GM12878 (cell line): ENCODE data around the gene RPL13A. TPM values are rescaled to one million over a fixed set of nuclear protein-coding genes. Genes with fewer than 3 reads are reported as not detected.
A peak's percentile ranks its signal among the peaks of the same experiment; 100 is the strongest.

Experiments
- CHD1 ChIP-seq: IDR thresholded peaks from 2 replicates; pipeline ENCODE4 v1.6.1; 2012; ENCODE audit warnings: low read depth, low read length, improper control_type of control experiment
- EP300 ChIP-seq, 2 experiments: fragments of 150-350 bp in 1 of 2; IDR thresholded peaks; 2 replicates each; pipeline ENCODE4 v1.6.1; 2011 to 2012; ENCODE audit warnings: low read depth in 2 of 2, low read length in 2 of 2, borderline replicate concordance in 1 of 2, improper control_type of control experiment in 1 of 2, inconsistent platforms in 1 of 2; ENCODE audit not compliant: control insufficient read depth in 1 of 2
- IKZF1 ChIP-seq: fragments of 450-650 bp; conservative IDR thresholded peaks from 2 replicates; pipeline ENCODE4 v1.6.1; 2017; ENCODE audit warnings: antibody characterized with exemption, mild to moderate bottlenecking
- MTA2 ChIP-seq: fragments of 450-650 bp; IDR thresholded peaks from 2 replicates; pipeline ENCODE4 v1.6.1; 2016; ENCODE audit warnings: low read depth, mild to moderate bottlenecking, moderate library complexity
- MTA3 ChIP-seq: IDR thresholded peaks from 2 replicates; pipeline ENCODE4 v1.6.1; 2012; ENCODE audit warnings: low read length, inconsistent platforms, borderline replicate concordance
- MYB ChIP-seq: fragments of 150-350 bp; IDR thresholded peaks from 2 replicates; pipeline ENCODE4 v1.6.1; 2014; ENCODE audit warnings: mild to moderate bottlenecking, low read depth, low read length, borderline replicate concordance
- MYC ChIP-seq: IDR thresholded peaks from 2 replicates; pipeline ENCODE4 v1.6.1; 2011; ENCODE audit warnings: mild to moderate bottlenecking, low read length, moderate library complexity, inconsistent platforms; ENCODE audit not compliant: insufficient read depth, insufficient replicate concordance, insufficient read length, severe bottlenecking
- NR2F1 ChIP-seq: fragments of 450-650 bp; conservative IDR thresholded peaks from 2 replicates; pipeline ENCODE4 v1.6.1; 2017; ENCODE audit warnings: mild to moderate bottlenecking
- SREBF2 ChIP-seq: IDR thresholded peaks from 2 replicates; pipeline ENCODE4 v1.6.1; 2012; ENCODE audit warnings: mild to moderate bottlenecking, low read length
- SUZ12 ChIP-seq: fragments of 200-600 bp; sonication (generic); IDR thresholded peaks from one replicate; pipeline ENCODE4 v1.6.1; 2018; ENCODE audit warnings: antibody characterized with exemption, mild to moderate bottlenecking; ENCODE audit not compliant: unreplicated experiment
- TCF12 ChIP-seq: IDR thresholded peaks from 2 replicates; pipeline ENCODE4 v1.6.1; 2011; ENCODE audit warnings: low read depth, mild to moderate bottlenecking, low read length
- WRNIP1 ChIP-seq: IDR thresholded peaks from 2 replicates; pipeline ENCODE4 v1.6.1; 2011; ENCODE audit warnings: low read depth, low read length, improper control_type of control experiment, borderline replicate concordance
- ZBED1 ChIP-seq: IDR thresholded peaks from 2 replicates; pipeline ENCODE4 v1.6.1; 2016; ENCODE audit warnings: borderline replicate concordance
- ZNF274 ChIP-seq: IDR thresholded peaks from one replicate; pipeline ENCODE4 v1.8.0; 2011; ENCODE audit not compliant: insufficient read length, insufficient read depth
- ZSCAN29 ChIP-seq: fragments of 450-650 bp; IDR thresholded peaks from 2 replicates; pipeline ENCODE4 v1.6.1; 2017; ENCODE audit warnings: mild to moderate bottlenecking, moderate library complexity
- polyA plus RNA-seq, 11 experiments: library from polyadenylated mRNA; depleted of rRNA in 4 of 11; unstranded in 6 of 11; stranded (reverse) in 5 of 11; fragments of >200 nt; fragmentation: Nextera tagmentation in 4 of 11; fragmentation: Illumina TruSeq in 1 of 11; extraction: Ambion mirVana in 4 of 11; extraction: Trizol in 1 of 11; gene quantifications; 1 replicate in 1 of 11; 2 replicates in 10 of 11; pipeline versions ENCODE4 v1.2.1 to v1.2.3, GENCODE V29; 2011 to 2016; ENCODE audit warnings: inconsistent platforms in 2 of 11, missing spikeins in 2 of 11, low read depth in 1 of 11
- total RNA-seq, 4 experiments: library from RNA; depleted of rRNA in 3 of 4; stranded (reverse); fragments of >200 nt in 3 of 4; fragmentation: Illumina TruSeq in 1 of 4; extraction: Trizol in 1 of 4; gene quantifications; 2 replicates each; pipeline versions ENCODE4 v1.2.1 to v1.2.3, GENCODE V29; 2013 to 2021
- TF ChIP-seq, protein P1 (sequence below): fragments of 450-650 bp; formaldehyde crosslinking; IDR thresholded peaks from 2 replicates; pipeline ENCODE4 v1.4.0; 2020; ENCODE audit warnings: mild to moderate bottlenecking, moderate library complexity
- TF ChIP-seq, protein P2 (sequence below): IDR thresholded peaks from 2 replicates; pipeline ENCODE4 v1.6.1; 2011; ENCODE audit warnings: low read depth, mild to moderate bottlenecking, low read length, moderate library complexity, borderline replicate concordance; ENCODE audit errors: extremely low read depth
- TF ChIP-seq, protein P3 (sequence below): IDR thresholded peaks from 2 replicates; pipeline ENCODE4 v1.6.1; 2011; ENCODE audit warnings: borderline replicate concordance, low read depth, mild to moderate bottlenecking, moderate library complexity, mixed read lengths, low read length; ENCODE audit not compliant: insufficient read depth; ENCODE audit errors: extremely low read length
- TF ChIP-seq, protein P4 (sequence below): fragments of 450-650 bp; IDR thresholded peaks from 2 replicates; pipeline ENCODE4 v1.6.1; 2016; ENCODE audit warnings: mild to moderate bottlenecking
- TF ChIP-seq, protein P5 (sequence below): fragments of 450-650 bp; IDR thresholded peaks from 2 replicates; pipeline ENCODE4 v1.6.1; 2018; ENCODE audit warnings: borderline replicate concordance, mild to moderate bottlenecking; ENCODE audit not compliant: partially characterized antibody

Gene RPL13A
- total and polyA plus RNA-seq, 10 of the 15 experiments (the other 5 are each of a cell fraction or from before 2014, with no cell fraction given), result 1,426 to 8,961 (median 4,266) TPM

DNA sequence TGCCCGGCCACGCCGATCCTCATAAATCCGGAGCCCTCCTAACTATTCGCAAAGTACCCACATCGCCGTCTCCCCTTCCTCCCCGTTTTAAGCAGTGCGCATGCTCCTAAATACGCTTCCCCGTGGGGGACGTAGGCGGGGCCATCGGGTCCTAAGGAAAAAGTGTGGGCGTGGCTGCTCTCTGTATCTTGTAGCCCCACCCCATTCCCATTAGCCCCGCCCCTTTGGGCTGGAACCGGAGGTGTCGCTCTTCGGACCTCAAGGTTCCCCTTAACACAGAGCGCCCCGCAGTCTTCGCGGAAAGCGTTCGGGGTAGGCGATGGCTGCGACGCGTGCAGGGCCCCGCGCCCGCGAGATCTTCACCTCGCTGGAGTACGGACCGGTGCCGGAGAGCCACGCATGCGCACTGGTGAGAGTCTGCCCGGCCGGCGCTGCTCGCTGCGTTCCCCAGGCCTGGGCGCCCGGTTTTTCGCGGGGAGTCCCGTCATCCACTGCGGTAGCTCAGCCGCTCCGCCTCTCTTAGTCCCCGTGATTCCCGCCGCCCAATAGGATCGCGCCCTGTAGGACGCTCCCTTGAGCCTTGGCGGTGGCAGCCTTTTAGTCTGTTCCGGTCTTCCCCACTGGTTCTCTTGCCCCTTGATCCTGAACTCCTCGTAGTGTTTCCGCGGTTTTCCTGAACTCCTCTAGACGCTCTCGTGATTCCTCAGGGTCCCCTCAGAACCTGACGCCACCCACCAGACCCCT is 34.2 kb upstream of the RPL13A start, which contains the start of gene ALDH16A1 (continued):
- TF ChIP-seq TCF12 (peak; percentile 35; the same call in 1 of the 2 replicates), MTA2 (no peak), MTA3 (no peak), ZSCAN29 (peak; percentile 43; the same call in 1 of the 2 replicates), WRNIP1 (no peak), ZNF274 (no peak), NR2F1 (peak; percentile 52; the same call in 1 of the 2 replicates), ZBED1 (no peak), EP300 (IDR thresholded peaks at IDR 0.05; ENCODE audit: borderline replicate concordance in 1 of 2, control insufficient read depth in 1 of 2, low read depth in 2 of 2, low read length in 2 of 2) (no peak), IKZF1 (peak; percentile 70; the same call in 1 of the 2 replicates), SREBF2 (no peak), MYB (no peak), MYC (no peak), SUZ12 (no peak), CHD1 (0 out of 2 replicates have a peak, but pooled peaks have one; percentile 44)
- TF ChIP-seq, protein P1, sequence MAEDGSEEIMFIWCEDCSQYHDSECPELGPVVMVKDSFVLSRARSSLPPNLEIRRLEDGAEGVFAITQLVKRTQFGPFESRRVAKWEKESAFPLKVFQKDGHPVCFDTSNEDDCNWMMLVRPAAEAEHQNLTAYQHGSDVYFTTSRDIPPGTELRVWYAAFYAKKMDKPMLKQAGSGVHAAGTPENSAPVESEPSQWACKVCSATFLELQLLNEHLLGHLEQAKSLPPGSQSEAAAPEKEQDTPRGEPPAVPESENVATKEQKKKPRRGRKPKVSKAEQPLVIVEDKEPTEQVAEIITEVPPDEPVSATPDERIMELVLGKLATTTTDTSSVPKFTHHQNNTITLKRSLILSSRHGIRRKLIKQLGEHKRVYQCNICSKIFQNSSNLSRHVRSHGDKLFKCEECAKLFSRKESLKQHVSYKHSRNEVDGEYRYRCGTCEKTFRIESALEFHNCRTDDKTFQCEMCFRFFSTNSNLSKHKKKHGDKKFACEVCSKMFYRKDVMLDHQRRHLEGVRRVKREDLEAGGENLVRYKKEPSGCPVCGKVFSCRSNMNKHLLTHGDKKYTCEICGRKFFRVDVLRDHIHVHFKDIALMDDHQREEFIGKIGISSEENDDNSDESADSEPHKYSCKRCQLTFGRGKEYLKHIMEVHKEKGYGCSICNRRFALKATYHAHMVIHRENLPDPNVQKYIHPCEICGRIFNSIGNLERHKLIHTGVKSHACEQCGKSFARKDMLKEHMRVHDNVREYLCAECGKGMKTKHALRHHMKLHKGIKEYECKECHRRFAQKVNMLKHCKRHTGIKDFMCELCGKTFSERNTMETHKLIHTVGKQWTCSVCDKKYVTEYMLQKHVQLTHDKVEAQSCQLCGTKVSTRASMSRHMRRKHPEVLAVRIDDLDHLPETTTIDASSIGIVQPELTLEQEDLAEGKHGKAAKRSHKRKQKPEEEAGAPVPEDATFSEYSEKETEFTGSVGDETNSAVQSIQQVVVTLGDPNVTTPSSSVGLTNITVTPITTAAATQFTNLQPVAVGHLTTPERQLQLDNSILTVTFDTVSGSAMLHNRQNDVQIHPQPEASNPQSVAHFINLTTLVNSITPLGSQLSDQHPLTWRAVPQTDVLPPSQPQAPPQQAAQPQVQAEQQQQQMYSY, result no peak
- TF ChIP-seq, protein P2, sequence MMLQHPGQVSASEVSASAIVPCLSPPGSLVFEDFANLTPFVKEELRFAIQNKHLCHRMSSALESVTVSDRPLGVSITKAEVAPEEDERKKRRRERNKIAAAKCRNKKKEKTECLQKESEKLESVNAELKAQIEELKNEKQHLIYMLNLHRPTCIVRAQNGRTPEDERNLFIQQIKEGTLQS, result peak; percentile 47; the same call in 1 of the 2 replicates
- TF ChIP-seq, protein P3, sequence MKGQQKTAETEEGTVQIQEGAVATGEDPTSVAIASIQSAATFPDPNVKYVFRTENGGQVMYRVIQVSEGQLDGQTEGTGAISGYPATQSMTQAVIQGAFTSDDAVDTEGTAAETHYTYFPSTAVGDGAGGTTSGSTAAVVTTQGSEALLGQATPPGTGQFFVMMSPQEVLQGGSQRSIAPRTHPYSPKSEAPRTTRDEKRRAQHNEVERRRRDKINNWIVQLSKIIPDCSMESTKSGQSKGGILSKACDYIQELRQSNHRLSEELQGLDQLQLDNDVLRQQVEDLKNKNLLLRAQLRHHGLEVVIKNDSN, result peak; percentile 90
- TF ChIP-seq, protein P4, sequence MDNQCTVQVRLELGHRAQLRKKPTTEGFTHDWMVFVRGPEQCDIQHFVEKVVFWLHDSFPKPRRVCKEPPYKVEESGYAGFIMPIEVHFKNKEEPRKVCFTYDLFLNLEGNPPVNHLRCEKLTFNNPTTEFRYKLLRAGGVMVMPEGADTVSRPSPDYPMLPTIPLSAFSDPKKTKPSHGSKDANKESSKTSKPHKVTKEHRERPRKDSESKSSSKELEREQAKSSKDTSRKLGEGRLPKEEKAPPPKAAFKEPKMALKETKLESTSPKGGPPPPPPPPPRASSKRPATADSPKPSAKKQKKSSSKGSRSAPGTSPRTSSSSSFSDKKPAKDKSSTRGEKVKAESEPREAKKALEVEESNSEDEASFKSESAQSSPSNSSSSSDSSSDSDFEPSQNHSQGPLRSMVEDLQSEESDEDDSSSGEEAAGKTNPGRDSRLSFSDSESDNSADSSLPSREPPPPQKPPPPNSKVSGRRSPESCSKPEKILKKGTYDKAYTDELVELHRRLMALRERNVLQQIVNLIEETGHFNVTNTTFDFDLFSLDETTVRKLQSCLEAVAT, result no peak; the same call in 1 of the 2 replicates
- TF ChIP-seq, protein P5, sequence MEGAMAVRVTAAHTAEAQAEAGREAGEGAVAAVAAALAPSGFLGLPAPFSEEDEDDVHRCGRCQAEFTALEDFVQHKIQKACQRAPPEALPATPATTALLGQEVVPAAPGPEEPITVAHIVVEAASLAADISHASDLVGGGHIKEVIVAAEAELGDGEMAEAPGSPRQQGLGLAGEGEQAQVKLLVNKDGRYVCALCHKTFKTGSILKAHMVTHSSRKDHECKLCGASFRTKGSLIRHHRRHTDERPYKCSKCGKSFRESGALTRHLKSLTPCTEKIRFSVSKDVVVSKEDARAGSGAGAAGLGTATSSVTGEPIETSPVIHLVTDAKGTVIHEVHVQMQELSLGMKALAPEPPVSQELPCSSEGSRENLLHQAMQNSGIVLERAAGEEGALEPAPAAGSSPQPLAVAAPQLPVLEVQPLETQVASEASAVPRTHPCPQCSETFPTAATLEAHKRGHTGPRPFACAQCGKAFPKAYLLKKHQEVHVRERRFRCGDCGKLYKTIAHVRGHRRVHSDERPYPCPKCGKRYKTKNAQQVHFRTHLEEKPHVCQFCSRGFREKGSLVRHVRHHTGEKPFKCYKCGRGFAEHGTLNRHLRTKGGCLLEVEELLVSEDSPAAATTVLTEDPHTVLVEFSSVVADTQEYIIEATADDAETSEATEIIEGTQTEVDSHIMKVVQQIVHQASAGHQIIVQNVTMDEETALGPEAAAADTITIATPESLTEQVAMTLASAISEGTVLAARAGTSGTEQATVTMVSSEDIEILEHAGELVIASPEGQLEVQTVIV, result peak; percentile 6
